ENCODE data around the gene GPR31. TPM values are rescaled to one million over a fixed set of nuclear protein-coding genes. Genes with fewer than 3 reads are reported as not detected.

The GPR31 gene
- total RNA-seq, 1 experiment from 2014 or later: not detected

GRCh38 chr6:167152862-167153261 lies 4.9 kb downstream of the GPR31 start:
- POLR2A ChIA-PET (ENCODE audit: unreplicated experiment): no interaction called here
- Histone ChIP-seq H3K4me3 (ENCODE audit: low read length) (no peak overlapping the region), H3K9ac (ENCODE audit: low read length) (no peak overlapping the region), H3K27me3 (ENCODE audit: low read length) (peaks cover 71% of the 10 kb centered on the region), H3K4me2 (ENCODE audit: low read length) (no peak overlapping the region), H3K36me3 (ENCODE audit: low read depth, low read length) (no peaks in the 10 kb centered on the region), H4K20me1 (ENCODE audit: low read length) (no peaks in the 10 kb centered on the region), H3F3A (ENCODE audit: low read length, unreplicated experiment) (no peaks in the 10 kb centered on the region), H3K79me2 (ENCODE audit: low read length) (no peaks in the 10 kb centered on the region), H3K9me2 (replicated peaks; ENCODE audit: low read length) (no peaks in the 10 kb centered on the region), H3K9me3 (ENCODE audit: low read length) (no peaks in the 10 kb centered on the region), H3K4me1 (ENCODE audit: insufficient read depth, low read length) (no peaks in the 10 kb centered on the region), H3K27ac (ENCODE audit: low read length) (no peak overlapping the region), H2AFZ (ENCODE audit: low read length) (no peak overlapping the region)
- CTCF ChIA-PET: no interaction called here
- intact Hi-C loops (cut with micrococcal nuclease): no loop called here
- ATAC-seq (no peak), DNase-seq (no peak)
- no TSS peak for BruUV-seq (replicated peaks)
- TF ChIP-seq EZH2phosphoT487 (IDR thresholded peaks at IDR 0.05; ENCODE audit: borderline replicate concordance, low read length) (no peak), CTCF (conservative IDR thresholded peaks at IDR 0.05; ENCODE audit: low read depth, low read length) (no peak), EZH2 (IDR thresholded peaks at IDR 0.05; ENCODE audit: low read length, unreplicated experiment) (no peak)

GRCh38 chr6:167151648-167152047 lies 6.1 kb downstream of the GPR31 start:
- ChIA-PET CTCF (no interaction called here), POLR2A (ENCODE audit: unreplicated experiment) (no interaction called here)
- Histone ChIP-seq H2AFZ (ENCODE audit: low read length) (no peak overlapping the region), H3K79me2 (ENCODE audit: low read length) (no peaks in the 10 kb centered on the region), H3K4me1 (ENCODE audit: insufficient read depth, low read length) (no peaks in the 10 kb centered on the region), H3K36me3 (ENCODE audit: low read depth, low read length) (no peaks in the 10 kb centered on the region), H3K4me2 (ENCODE audit: low read length) (no peak overlapping the region), H3F3A (ENCODE audit: low read length, unreplicated experiment) (no peaks in the 10 kb centered on the region), H3K27ac (ENCODE audit: low read length) (no peak overlapping the region), H3K9me2 (replicated peaks; ENCODE audit: low read length) (no peaks in the 10 kb centered on the region), H3K9me3 (ENCODE audit: low read length) (no peaks in the 10 kb centered on the region), H4K20me1 (ENCODE audit: low read length) (no peaks in the 10 kb centered on the region), H3K27me3 (ENCODE audit: low read length) (peaks cover 59% of the 10 kb centered on the region), H3K4me3 (ENCODE audit: low read length) (no peak overlapping the region), H3K9ac (ENCODE audit: low read length) (no peak overlapping the region)
- TF ChIP-seq EZH2phosphoT487 (IDR thresholded peaks at IDR 0.05; ENCODE audit: borderline replicate concordance, low read length): no peak
- TF ChIP-seq EZH2 (IDR thresholded peaks at IDR 0.05; ENCODE audit: low read length, unreplicated experiment): no peak
- no peak for TF ChIP-seq CTCF (conservative IDR thresholded peaks at IDR 0.05; ENCODE audit: low read depth, low read length)
- no peak for DNase-seq
- ATAC-seq: no peak
- no TSS peak for BruUV-seq (replicated peaks)
- intact Hi-C loops (cut with micrococcal nuclease): no loop called here

GRCh38 chr6:167150941-167151549 lies 6.7 kb downstream of the GPR31 start:
- no peak overlapping the region for H3K4me2 ChIP-seq (ENCODE audit: low read length)
- no peak overlapping the region for H3K9ac ChIP-seq (ENCODE audit: low read length)
- intact Hi-C loops (cut with micrococcal nuclease): no loop called here
- TF ChIP-seq EZH2phosphoT487 (IDR thresholded peaks at IDR 0.05; ENCODE audit: borderline replicate concordance, low read length) (no peak), EZH2 (IDR thresholded peaks at IDR 0.05; ENCODE audit: low read length, unreplicated experiment) (no peak), CTCF (conservative IDR thresholded peaks at IDR 0.05; ENCODE audit: low read depth, low read length) (no peak)
- ChIA-PET POLR2A (ENCODE audit: unreplicated experiment) (no interaction called here), CTCF (no interaction called here)
- H3K4me3 ChIP-seq (ENCODE audit: low read length): no peak overlapping the region
- no peaks in the 10 kb centered on the region for H3K4me1 ChIP-seq (ENCODE audit: insufficient read depth, low read length)
- H2AFZ ChIP-seq (ENCODE audit: low read length): no peak overlapping the region
- BruUV-seq (replicated peaks): no TSS peak
- H3K36me3 ChIP-seq (ENCODE audit: low read depth, low read length): no peaks in the 10 kb centered on the region
- no peaks in the 10 kb centered on the region for H3K9me2 ChIP-seq (replicated peaks; ENCODE audit: low read length)
- no peak overlapping the region for H3K27ac ChIP-seq (ENCODE audit: low read length)
- DNase-seq (no peak), ATAC-seq (no peak)
- peaks cover 53% of the 10 kb centered on the region for H3K27me3 ChIP-seq (ENCODE audit: low read length)
- H3K79me2 ChIP-seq (ENCODE audit: low read length): no peaks in the 10 kb centered on the region
- no peaks in the 10 kb centered on the region for H3F3A ChIP-seq (ENCODE audit: low read length, unreplicated experiment)
- H4K20me1 ChIP-seq (ENCODE audit: low read length): no peaks in the 10 kb centered on the region
- H3K9me3 ChIP-seq (ENCODE audit: low read length): no peaks in the 10 kb centered on the region
